ENCODE measurements around the gene BCR. TPM values are rescaled to one million over a fixed set of nuclear protein-coding genes. Genes with fewer than 3 reads are reported as not detected.

The BCR gene
- total and polyA plus RNA-seq, 9 donors = 7.1 to 44.6 (median 35.6) TPM

DNA sequence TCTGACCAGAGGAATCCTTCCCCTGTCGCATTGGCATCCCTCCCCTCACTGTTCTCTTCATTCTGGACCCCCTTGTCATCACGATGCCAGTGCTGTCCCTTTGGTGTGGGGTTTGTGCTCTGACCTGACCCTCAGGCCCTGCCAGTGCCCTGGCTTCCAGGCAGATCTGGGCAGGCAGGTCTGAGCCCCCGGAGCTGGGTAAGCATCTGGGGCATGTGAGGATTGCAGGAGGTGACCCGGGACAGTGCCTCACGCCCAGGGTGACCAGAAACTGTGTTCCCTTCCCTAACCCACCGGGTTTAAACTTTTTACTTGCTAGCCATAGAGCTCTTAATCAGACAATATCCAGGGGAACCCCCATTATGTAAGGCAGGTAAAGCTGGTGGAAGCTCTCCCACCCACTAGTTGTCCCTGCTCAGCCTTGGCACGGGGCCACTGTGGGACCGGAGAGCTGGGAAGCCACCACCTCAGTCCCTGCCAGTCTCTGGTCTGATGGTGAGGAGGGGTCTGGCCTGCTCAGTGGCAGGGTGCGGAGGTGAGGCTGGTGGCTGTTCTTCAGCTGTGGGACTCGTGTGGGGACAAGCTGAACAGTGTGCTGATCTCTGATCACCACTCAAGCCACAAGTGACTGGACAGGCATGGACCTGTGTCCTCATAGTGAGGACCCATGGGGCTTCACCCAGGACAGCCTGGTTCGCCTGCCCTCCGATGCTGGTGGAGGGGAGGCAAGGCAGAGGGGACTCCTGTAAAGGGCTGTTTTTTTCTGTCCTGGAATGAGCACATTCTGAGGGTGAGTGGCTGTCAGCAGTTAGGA lies 38.0 kb downstream of the BCR start:
- Histone ChIP-seq H3K27me3 (no peaks in the 10 kb centered on the region), H3K36me3 (no peaks in the 10 kb centered on the region), H3K4me3 (no peak overlapping the region), H3K4me1 (ENCODE audit: insufficient read depth) (peaks cover 23% of the 10 kb centered on the region), H3K27ac (peak overlapping the region in 1 of 2 donors; percentile 16), H3K9me3 (no peaks in the 10 kb centered on the region)
- WGBS, 3 donors = 73 to 77% (median 77%) methylated on average over 12 of the region's 12 CpGs
- DNase-seq = peak in 2 of 5 donors; percentile 25 to 33
- TF ChIP-seq, protein P1, sequence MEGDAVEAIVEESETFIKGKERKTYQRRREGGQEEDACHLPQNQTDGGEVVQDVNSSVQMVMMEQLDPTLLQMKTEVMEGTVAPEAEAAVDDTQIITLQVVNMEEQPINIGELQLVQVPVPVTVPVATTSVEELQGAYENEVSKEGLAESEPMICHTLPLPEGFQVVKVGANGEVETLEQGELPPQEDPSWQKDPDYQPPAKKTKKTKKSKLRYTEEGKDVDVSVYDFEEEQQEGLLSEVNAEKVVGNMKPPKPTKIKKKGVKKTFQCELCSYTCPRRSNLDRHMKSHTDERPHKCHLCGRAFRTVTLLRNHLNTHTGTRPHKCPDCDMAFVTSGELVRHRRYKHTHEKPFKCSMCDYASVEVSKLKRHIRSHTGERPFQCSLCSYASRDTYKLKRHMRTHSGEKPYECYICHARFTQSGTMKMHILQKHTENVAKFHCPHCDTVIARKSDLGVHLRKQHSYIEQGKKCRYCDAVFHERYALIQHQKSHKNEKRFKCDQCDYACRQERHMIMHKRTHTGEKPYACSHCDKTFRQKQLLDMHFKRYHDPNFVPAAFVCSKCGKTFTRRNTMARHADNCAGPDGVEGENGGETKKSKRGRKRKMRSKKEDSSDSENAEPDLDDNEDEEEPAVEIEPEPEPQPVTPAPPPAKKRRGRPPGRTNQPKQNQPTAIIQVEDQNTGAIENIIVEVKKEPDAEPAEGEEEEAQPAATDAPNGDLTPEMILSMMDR (IDR thresholded peaks at IDR 0.05) = no peak
- no peak for TF ChIP-seq EP300 (IDR thresholded peaks at IDR 0.05)
- TF ChIP-seq POLR2A (IDR thresholded peaks at IDR 0.05) = no peak
- intact Hi-C loops (cut with DNase I) = no loop called here

DNA sequence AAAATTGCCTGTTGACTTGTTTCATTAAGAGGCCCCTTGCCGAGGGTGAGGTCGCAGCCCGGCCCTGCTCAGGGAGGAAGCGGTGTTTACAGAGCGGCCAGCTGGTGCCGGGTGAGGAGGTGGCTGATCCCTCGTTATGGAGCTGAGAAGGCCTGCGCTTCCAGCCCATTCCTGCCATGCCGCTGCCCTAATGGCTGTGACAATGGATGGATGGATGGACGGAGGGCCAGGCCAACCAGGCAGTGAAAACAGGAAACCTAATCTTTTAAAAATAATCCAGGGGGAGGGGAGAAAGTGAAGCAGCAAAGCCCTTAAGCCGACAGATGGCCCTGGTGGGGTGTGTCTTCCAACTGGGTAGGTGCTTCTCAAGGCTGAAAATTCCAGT lies 38.5 kb downstream of the BCR start:
- no peaks in the 10 kb centered on the region for H3K36me3 ChIP-seq
- no peak overlapping the region for H3K27ac ChIP-seq
- H3K4me1 ChIP-seq (ENCODE audit: insufficient read depth) = peaks cover 23% of the 10 kb centered on the region
- WGBS, 3 donors = 8 to 24% (median 10%) methylated on average over 11 of the region's 11 CpGs
- intact Hi-C loops (cut with DNase I) = no loop called here
- no peak for TF ChIP-seq EP300 (IDR thresholded peaks at IDR 0.05)
- no peak for TF ChIP-seq POLR2A (IDR thresholded peaks at IDR 0.05)
- TF ChIP-seq, protein P1 (IDR thresholded peaks at IDR 0.05) = no peak
- peak in 4 of 5 donors; percentile 49 to 68 (median 50) for DNase-seq
- H3K9me3 ChIP-seq = no peaks in the 10 kb centered on the region
- no peaks in the 10 kb centered on the region for H3K27me3 ChIP-seq
- H3K4me3 ChIP-seq = no peak overlapping the region

DNA sequence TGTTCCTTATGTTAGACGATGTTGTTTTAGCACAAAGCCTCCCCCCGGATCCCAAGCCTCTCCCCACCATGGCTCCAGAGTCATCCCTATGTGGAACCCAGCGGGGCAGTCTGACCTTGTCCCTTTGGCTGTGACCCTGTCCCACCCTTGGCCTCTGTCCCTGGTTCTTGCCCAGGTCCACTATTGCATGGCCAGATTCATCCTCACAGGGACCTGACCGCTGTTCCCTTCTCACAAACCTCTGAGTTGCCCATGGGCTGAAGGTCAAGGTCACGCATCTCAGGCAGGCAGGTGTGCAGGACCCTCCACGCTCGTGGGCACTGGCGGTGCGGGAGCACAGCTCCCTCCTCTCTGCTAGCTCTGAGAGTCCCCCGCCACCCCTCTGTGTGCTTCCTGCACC lies 39.0 kb downstream of the BCR start:
- TF ChIP-seq, protein P1 (IDR thresholded peaks at IDR 0.05) = no peak
- TF ChIP-seq POLR2A (IDR thresholded peaks at IDR 0.05) (no peak), EP300 (IDR thresholded peaks at IDR 0.05) (no peak)
- Histone ChIP-seq H3K36me3 (no peaks in the 10 kb centered on the region), H3K9me3 (no peaks in the 10 kb centered on the region), H3K4me3 (no peak overlapping the region), H3K4me1 (ENCODE audit: insufficient read depth) (peaks cover 22% of the 10 kb centered on the region), H3K27me3 (no peaks in the 10 kb centered on the region), H3K27ac (no peak overlapping the region)
- 82 to 92% (median 88%) methylated on average over 10 of the region's 10 CpGs for WGBS, 3 donors
- intact Hi-C loops (cut with DNase I) = no loop called here
- peak in 2 of 5 donors; percentile 20 to 34 for DNase-seq

DNA sequence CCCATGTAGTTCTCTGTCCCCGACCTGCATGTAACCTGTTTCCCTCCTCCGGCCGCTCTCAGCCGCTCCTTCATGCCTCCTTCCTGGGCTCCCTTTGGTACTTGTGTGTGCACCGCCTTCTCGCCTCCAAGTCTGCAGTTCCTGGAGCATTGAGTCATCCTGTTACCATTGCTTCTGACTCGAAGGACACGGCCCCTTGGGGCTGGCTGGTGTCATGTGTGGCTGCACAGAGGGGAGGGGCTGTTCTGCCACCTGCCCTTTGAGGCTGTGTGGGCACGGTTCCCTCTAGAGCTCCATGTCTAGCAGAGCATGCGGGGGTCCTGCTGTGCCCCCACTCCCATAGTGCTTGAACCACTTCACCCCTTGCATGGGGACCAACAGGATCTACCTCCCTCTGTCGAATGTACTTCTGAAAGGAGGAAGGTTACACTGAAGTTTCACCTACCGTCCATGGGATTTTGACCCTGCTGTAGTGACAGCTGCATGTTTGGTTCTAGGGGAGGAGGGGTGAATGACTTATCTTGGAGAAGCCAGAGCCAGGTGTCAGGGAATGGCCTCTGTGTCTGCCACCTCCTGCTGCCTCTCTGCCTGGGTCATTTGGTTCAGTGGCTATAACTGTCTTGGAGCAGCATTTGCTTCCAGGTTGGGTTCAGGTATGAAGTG lies 39.6 kb downstream of the BCR start:
- H3K9me3 ChIP-seq = no peaks in the 10 kb centered on the region
- TF ChIP-seq EP300 (IDR thresholded peaks at IDR 0.05) = no peak
- TF ChIP-seq POLR2A (IDR thresholded peaks at IDR 0.05) = no peak
- TF ChIP-seq, protein P1 (IDR thresholded peaks at IDR 0.05) = no peak
- no peak overlapping the region for H3K4me3 ChIP-seq
- DNase-seq = peak in 2 of 5 donors; percentile 19 to 27
- WGBS, 3 donors = 78 to 80% (median 79%) methylated on average over 12 of the region's 12 CpGs
- H3K27ac ChIP-seq = no peak overlapping the region
- no peaks in the 10 kb centered on the region for H3K36me3 ChIP-seq
- H3K27me3 ChIP-seq = no peaks in the 10 kb centered on the region
- intact Hi-C loops (cut with DNase I) = no loop called here
- H3K4me1 ChIP-seq (ENCODE audit: insufficient read depth) = peaks cover 20% of the 10 kb centered on the region
